ENCODE measurements around the gene FAAP20.
A peak's percentile ranks its signal among the peaks of the same experiment; 100 is the strongest.

The FAAP20 gene

DNA sequence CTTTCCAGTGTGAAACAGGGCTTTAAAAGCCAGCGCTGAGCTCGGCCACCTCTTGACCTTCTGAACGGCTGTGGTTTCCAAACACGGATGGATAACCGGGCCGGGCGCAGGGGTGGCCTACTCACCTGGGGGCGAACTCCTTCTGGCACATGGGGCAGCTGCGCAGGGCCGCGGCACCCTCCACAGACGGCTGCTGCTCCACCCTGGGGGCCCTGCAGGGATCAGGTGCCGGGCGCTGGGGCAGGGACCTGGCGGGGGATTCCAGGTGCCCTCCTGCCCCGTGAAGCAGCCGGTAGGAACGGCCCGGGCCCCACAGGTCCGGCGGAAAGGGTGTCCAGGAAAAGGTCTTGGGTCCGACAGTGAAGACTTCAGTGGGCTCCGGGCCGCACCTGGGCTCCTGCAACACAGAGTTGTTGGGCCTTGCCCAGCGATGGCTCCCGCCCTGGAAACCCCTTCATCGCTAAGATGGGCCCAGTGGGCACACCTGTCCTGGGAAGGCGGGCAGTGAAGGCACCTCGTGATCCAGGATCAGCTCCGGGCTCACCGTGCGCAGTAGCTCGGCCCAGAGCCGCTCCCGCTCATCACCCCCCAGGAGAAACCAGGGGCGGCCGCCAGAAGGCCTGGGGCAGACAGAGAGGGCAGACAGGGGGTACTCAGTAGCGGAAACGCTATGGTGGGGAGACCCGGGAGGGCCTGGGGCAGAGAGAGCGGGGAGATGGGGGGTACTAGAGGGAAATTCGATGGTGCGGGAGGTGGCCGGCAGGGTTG lies 874 bp downstream of the FAAP20 start:
- peak; percentile 60 for DNase-seq

DNA sequence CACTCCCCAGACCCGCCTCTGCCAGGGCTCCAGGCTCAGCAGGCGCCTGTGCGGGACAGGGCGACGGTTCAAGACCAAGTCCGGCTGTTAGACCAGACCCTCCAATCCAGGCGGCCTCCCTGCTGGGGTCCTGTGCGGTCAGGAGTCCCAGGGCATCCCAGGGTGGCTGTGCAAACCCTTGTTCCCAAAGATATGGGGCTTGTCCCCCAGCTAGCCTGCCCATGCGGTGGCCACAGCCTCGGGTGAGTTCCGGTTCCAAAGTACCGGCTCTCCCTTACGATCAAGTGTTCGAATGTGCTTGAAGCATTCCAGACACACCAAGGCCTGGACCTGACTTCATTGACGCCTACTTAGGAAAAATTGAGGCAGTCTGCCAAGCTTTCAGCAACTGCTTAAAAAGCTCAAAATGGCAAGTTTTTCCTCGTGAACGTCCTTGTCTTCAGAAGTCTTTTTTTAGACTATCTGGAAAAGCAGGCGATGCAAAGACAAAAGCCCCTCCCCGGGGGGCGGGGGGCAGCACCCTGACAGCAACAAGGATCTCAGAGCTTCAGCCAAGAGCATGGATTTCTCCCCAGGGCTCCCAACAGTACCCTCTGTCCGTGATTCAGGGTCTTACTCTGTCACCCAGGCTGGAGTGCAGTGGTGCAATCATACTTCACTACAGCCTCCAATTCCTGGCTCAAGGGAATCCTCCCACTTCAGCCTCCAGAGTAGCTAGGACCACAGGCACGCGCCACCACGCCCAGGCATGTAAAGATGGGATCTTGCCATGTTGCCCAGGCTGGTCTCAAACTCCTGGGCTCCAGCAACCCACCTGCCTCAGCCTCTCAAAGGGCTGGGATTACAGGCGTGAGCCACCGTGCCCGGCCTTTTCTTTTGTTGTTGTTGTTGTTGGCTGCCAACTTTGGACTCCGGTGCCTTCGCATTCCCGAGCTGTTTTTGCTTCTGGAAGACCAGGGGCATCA lies 2.3 kb downstream of the FAAP20 start:
- no peak for DNase-seq

GRCh38 chr1:2190491-2190976 lies 4.0 kb downstream of the FAAP20 start:
- no peak for DNase-seq

GRCh38 chr1:2189459-2190425 lies 4.8 kb downstream of the FAAP20 start:
- DNase-seq, result peak; percentile 96

DNA sequence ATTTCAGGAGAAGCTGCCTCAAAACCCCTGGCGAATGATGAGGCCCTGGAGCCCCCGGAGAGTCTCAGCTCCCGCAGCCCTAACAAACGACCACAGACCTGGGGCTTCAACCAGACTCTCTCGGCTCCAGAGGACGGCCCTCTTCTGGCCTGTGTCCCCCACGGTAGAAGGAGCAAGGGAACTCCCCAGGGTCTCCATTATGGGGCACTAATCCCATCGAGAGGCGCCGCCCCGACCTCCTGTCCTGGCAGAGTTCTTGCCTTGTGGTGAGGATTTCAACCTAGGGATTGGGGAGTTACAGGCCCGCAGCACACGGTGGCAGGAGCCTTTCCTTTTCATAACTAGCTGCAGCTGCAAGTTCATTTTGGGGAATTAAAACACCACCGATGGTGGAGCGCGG lies 6.2 kb downstream of the FAAP20 start:
- no peak for DNase-seq

- DNase-seq, result no peak
Observed at GRCh38 chr1:2187619-2188018, 7.0 kb downstream of the FAAP20 start.

- no peak for DNase-seq
Observed at GRCh38 chr1:2186901-2187300, 7.7 kb downstream of the FAAP20 start.

DNA sequence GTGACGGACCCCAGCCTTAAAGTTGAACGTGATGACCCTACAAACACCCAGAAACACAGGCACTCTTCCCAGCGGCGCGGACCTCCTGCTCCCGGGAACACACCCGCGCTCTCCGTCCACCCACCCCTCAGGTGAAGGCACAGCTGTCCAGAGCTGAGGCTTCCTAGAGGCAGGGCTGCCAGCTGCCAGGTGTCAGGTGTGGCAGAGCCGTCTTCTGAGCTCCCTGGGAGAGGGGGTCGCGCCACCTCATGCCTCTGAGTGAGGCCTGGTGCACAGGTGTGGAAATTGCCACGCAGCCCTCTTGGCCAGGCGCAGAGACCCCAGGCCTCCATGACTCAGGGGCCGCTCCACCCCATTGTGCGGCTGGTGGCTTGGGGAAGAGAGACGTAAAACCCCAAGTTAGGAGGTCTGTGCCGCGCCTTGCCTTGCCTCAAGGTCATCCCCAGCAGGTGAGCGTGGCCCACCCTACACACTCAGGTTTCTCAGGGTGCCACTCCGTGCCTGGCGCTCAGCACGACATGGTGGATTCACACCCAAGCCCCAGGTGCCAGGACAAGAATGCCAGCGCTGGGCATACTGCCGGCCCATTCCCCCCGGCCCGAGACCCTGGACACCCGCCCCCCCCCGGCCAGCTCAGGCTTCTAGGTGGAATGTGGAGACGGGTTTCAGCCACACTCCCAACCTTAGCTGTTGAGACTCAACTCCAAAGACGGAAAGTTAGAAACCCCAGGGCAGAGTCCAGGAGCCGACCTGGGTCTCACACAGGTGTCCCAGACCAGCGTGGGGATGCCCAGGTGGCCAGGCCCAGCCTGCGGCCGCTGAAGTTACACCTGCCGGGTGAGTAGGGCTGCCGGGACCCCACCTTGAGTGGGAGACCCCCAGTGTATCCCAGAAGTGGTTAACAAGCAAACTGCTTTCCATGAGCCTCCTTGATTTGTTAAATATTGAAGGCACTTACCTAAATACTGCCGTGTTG lies 8.4 kb downstream of the FAAP20 start:
- no peak for DNase-seq

GRCh38 chr1:2184934-2185333 lies 9.6 kb downstream of the FAAP20 start:
- DNase-seq, result no peak

DNA sequence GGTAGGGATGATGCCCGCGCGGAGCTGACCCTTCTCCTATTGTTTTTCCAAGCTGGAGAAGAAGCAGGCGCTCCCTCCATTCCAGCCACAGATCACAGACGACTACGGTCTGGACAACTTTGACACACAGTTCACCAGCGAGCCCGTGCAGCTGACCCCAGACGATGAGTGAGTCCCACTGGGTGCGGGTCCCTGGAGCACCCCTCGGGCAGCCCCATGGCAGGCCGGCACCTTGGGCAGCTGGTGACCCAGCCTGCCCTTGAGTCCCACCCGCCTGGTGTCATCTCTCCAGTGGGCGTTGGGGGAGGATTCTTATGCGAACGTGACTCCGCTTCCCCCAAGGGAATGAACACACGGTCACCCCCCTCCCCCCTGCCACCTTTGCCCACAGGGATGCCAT lies 10.0 kb downstream of the FAAP20 start:
- no peak for DNase-seq

DNA sequence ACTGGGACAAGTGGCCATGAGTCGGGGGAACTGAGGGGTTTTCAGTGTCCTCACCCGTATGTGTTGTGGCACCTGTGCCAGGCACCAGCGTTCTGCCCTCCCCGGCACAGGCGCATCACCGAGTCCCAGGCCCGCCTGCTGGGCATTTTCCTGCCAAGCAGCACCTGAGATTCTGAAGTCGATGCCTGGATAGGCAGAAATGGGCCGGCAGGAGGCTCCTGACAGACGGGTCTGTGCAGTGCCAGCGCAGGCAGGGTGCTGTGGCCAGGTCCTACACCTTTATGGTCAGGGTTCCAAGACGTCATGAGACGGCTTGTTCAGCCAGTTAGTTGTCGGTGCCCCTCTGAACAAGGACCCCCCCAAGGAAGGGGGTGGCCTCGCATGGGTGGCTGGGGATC lies 10.6 kb downstream of the FAAP20 start:
- DNase-seq, result no peak

DNA sequence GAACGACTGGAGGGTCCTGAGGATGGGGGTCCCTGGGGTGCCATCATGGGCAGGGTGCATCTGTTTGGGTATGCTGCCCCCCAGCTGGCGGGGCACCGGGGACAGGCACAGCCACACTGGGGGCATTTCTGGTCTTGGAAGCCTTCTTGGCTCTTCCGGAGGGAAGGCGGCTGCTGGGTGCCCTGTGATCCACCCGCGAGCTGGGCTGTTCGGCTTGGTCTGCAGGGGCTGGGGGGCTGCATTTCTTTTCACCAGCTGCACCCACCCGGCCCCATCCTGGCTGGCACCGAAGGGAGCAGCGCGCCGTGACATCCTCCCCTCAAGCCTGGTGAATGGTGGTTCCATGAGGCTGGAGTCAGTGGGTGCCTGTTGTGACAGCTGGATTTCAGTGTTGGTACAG lies 12.2 kb downstream of the FAAP20 start:
- no peak for DNase-seq

- no peak for DNase-seq
Observed at GRCh38 chr1:2181752-2182151, 12.8 kb downstream of the FAAP20 start.

GRCh38 chr1:2181271-2181670 lies 13.3 kb downstream of the FAAP20 start:
- no peak for DNase-seq

DNA sequence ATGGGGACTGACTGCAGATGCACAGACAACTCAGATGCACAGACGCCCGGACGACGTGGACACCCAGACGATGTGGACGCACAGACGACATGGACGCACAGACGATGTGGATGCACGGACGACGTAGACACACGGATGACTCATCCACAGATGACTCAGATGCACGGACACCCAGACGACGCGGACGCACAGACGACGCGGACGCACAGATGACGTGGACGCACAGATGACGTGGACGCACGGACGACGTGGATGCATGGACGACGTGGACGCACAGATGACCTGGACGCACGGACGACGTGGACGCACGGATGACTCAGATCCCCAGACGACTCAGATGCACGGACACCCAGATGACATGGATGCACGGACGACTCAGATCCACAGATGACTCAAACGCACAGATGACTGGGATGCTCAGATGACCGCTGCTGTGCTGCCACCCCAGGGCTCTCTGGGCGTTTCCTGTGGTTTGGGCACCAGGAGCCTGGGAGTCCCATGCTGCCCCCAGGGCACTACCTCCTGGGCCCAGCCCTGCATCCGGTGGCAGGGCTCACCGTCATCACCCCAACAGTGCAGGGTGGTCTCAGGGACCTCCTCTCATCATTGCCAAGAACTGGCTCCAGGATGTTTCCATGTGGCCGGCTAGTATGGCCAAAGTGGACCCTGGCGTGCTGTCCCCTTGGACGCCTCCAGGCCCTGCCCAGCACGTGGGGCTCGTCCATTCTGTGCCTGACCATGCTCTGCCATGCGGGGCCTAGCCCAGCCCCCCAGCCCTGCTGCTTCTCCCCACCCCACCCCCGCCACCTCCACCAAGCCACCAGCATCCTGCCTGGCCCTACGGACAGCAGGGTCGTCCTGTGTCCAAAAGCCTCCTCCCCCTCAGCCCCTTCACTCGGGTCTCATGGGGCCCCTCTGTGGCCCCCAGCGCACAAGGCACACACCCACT lies 14.0 kb downstream of the FAAP20 start:
- DNase-seq, result no peak

- no peak for DNase-seq
Observed at GRCh38 chr1:2179283-2180013, 15.1 kb downstream of the FAAP20 start.

DNA sequence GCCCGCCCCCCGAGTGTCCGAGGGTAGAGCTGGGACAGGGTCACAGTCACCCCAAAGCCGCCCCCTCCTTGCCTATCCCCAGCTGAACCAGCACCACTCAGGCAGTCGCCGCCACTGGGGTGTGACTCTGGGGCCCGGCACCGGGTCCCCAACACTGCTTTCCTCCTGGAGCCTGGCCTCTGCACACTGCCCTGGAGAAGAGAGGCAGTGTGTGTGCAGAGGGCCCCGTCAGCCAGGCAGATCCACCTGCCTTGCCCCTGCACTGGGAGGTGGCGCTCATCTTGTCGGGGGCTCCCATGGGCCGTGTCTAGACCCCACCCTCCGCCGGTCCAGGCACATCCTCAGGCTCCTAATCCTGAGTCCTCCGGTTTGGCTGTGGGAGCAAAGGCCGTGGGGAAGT lies 15.7 kb downstream of the FAAP20 start:
- DNase-seq, result no peak

GRCh38 chr1:2177946-2178538 lies 16.5 kb downstream of the FAAP20 start:
- no peak for DNase-seq

GRCh38 chr1:2177541-2177940 lies 17.0 kb downstream of the FAAP20 start:
- no peak for DNase-seq
